ENCODE results near the gene EXOSC9.

Gene EXOSC9

GRCh38 chr4:121822796-121823504, 21.8 kb downstream of the EXOSC9 start:
- peak in 1 of 2 donors; percentile 10 for DNase-seq (ENCODE audit: extremely low read depth in 1 of 2, low read depth in 1 of 2)

GRCh38 chr4:121823505-121824170, 22.5 kb downstream of the EXOSC9 start, which contains the start of gene CCNA2:
CCNA2 (minus strand) TSS chr4:121823883; CDS start chr4:121823628, 255 bp downstream.
- DNase-seq (ENCODE audit: extremely low read depth in 1 of 2, low read depth in 1 of 2): peak; percentile 87 to 96

GRCh38 chr4:121824171-121824527, 23.0 kb downstream of the EXOSC9 start:
- DNase-seq (ENCODE audit: extremely low read depth in 1 of 2, low read depth in 1 of 2): no peak

- DNase-seq (ENCODE audit: extremely low read depth in 1 of 2, low read depth in 1 of 2): no peak
These were observed 23.8 kb downstream of the EXOSC9 start for GRCh38 chr4:121824950-121825349.

- DNase-seq (ENCODE audit: extremely low read depth in 1 of 2, low read depth in 1 of 2): no peak
These were observed 26.7 kb downstream of the EXOSC9 start for GRCh38 chr4:121827853-121828252.

- no peak for DNase-seq (ENCODE audit: extremely low read depth in 1 of 2, low read depth in 1 of 2)
These were observed 28.4 kb downstream of the EXOSC9 start for GRCh38 chr4:121829511-121829910.

GRCh38 chr4:121838136-121838535, 37.0 kb downstream of the EXOSC9 start:
- no peak for DNase-seq (ENCODE audit: extremely low read depth in 1 of 2, low read depth in 1 of 2)

GRCh38 chr4:121842862-121843261, 41.7 kb downstream of the EXOSC9 start:
- DNase-seq (ENCODE audit: extremely low read depth in 1 of 2, low read depth in 1 of 2): no peak

- DNase-seq (ENCODE audit: extremely low read depth in 1 of 2, low read depth in 1 of 2): no peak
These were observed 45.5 kb downstream of the EXOSC9 start for GRCh38 chr4:121846662-121847061.

GRCh38 chr4:121851354-121851753, 50.2 kb downstream of the EXOSC9 start:
- DNase-seq (ENCODE audit: extremely low read depth in 1 of 2, low read depth in 1 of 2): no peak

GRCh38 chr4:121860121-121860520, 59.0 kb downstream of the EXOSC9 start:
- DNase-seq (ENCODE audit: extremely low read depth in 1 of 2, low read depth in 1 of 2): no peak

- no peak for DNase-seq (ENCODE audit: extremely low read depth in 1 of 2, low read depth in 1 of 2)
These were observed 60.3 kb downstream of the EXOSC9 start for GRCh38 chr4:121861426-121861825.

GRCh38 chr4:121863799-121864198, 62.7 kb downstream of the EXOSC9 start:
- DNase-seq (ENCODE audit: extremely low read depth in 1 of 2, low read depth in 1 of 2): no peak
